ENCODE data around the gene PBX3.

PBX3 gene

GRCh38 chr9:125747053-125747764, at the start of gene PBX3:
Gene PBX3 (plus strand): TSS chr9:125747373.
- DNase-seq: peak; percentile 50

GRCh38 chr9:125699870-125700269, 47.3 kb upstream of the PBX3 start:
- no peak for DNase-seq

DNA sequence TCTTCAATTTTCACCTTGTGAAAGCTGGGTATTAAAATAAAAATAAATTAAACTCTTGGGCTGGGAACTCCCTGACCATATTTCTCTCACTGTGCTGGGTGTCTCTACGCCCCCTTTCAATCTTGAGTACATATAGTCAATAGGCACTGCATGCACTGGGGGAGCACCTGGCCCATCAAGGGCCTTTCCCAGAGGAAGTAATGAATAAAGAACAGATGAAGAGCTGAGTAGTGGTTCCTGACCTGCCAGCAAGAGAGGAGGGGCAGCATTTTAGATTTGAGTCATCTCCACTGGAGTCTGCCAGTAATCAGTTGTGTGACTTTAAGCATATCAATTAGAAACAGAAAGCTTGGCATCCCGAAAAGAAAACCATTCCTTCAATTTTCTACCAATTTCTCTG, 46.4 kb upstream of the PBX3 start:
- DNase-seq: no peak

- peak; percentile 21 for DNase-seq
Observed at GRCh38 chr9:125701351-125701750, 45.8 kb upstream of the PBX3 start.

DNA sequence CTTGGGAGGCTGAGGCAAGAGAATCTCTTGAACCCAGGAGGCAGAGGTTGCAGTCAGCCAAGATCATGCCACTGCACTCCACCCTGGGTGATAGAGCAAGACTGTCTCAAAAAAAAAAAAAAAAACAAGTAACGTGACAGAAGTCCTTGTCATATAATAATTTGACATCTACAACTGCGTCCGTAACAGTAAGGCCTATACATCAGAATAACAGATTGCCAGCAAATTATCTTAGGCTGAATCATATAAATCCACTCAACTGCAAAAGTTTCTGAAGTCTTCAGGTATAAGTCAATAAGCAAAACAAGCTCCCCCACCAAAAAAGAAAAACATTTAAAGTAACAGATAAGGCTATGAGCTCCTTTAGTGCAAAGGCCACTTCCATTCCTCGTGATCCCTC, 43.5 kb upstream of the PBX3 start:
- DNase-seq: no peak

DNA sequence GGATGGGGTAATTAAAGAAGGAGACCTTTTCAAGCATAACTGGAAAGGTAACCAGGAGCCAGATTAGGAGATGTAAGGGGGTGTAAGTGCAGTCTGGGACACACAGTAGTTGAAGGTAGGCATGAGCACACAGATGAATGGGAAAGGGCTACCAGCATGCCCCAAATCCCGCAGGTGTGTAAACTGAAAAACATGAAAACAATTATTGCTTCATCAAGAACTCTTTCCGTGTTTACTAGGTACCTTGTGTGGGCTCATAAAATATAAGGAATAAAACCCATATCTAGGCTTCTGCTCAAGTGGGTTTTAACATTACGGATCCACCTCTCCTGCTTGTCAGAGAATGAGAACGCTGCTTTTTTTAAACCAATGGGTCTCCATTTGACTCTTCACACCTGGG, 41.3 kb upstream of the PBX3 start:
- DNase-seq: no peak

DNA sequence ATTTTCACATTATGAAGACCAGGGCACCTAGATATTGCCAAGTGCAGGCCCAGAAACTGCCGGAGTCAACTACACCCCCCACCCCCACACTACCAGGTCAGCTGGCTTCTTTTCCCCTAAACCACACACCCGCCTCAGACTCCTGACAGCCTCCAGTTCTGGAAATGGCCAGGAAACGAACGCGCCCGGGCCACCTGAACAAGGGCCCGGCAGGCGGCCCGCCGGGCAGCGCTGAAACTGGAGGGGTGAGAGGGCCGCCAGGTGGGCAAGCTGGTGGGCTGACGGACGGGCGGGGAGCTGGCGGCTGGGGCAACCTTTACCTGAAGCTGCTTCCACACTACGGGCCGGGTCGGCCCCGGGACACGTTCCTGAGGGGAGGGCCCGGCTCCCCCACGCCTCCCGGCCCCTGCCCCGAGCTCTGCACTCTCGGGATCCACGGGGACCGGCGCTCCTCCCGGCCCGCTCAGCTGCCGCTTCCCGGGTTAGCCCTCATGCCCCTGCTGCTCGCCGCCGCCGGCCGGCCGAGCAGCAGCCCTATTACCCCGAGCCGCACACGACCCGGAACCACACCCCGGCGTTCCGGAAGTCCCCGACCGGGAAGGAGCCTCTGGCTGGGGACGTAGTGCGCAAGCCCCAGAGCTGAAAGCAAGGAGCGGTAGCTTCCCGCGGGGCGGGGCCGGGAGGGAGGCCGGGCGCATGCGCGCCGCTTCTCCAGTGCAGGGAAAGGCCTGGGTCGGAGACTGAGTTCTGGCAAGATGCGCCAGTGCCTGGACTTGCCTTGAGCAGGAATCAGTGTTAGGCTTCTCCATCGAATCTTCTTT, 40.3 kb upstream of the PBX3 start, which contains the start of gene MAPKAP1:
MAPKAP1 (minus strand) TSS at position 558 of the 821 bp plus-strand sequence. CDS start 34,634 bp downstream, outside the sequence.
- peak; percentile 84 for DNase-seq

DNA sequence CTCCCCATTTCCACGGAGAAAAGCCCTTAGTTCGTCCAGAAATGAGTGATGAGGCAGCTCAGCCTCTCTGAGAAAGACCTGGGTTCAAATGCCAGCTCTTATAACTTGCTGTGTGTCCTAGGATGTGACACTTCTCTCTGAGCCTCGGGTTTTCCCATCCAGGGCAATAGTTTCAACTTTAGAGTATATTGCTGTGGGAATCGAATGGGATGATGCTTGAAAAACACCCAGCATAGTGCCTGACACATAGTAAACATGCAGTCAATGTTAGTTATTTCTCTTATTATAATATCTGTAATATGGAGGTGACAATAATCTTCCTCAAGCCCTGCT, 39.7 kb upstream of the PBX3 start:
- DNase-seq: no peak

- no peak for DNase-seq
Observed at GRCh38 chr9:125726456-125727132, 20.6 kb upstream of the PBX3 start.

DNA sequence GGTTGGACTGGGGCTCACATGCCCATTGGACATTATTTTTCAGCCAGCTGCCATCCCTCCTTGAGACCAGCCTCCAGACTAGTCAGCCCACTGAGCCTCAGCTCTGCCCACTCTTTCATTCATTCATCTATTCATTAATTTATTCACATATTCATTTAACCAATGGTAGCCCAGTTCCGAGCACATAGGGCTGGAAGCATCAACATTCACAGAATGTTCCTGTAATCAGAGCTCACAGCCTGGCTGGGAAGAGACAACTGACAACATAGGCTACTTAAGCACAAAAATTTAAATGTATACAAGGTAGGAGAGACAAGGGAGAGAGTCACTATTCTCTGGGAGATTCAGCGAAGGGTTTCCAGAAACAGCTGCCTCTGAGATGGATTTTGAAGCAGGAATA, 17.0 kb upstream of the PBX3 start:
- no peak for DNase-seq

- DNase-seq: no peak
Observed at GRCh38 chr9:125732562-125732961, 14.6 kb upstream of the PBX3 start.

GRCh38 chr9:125739436-125739835, 7.7 kb upstream of the PBX3 start:
- no peak for DNase-seq

GRCh38 chr9:125742657-125743056, 4.5 kb upstream of the PBX3 start:
- DNase-seq: no peak

- DNase-seq: no peak
Observed at GRCh38 chr9:125743682-125744428, 3.3 kb upstream of the PBX3 start.

DNA sequence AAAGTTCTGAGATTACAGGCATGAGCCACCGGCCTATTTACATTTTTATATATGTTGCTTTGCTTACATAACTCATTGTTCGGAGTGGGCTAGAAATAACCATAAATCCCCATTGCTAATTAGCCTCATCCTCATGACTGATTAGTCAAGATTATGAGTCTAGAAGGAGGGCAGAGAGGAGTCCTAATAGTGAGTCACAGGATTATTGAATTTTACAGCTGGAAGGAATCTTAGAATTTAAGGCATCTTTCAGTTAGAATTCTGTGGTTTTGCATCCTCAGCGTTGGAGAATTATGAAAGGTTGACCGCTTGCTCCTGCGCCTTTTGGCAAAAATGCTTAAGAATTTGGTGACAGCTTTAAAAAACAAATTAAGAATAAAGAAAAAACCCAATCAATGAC, 2.6 kb upstream of the PBX3 start:
- DNase-seq: no peak

GRCh38 chr9:125745018-125745417, 2.2 kb upstream of the PBX3 start:
- DNase-seq: no peak

- no peak for DNase-seq
Observed at GRCh38 chr9:125745682-125746016, 1.5 kb upstream of the PBX3 start.

DNA sequence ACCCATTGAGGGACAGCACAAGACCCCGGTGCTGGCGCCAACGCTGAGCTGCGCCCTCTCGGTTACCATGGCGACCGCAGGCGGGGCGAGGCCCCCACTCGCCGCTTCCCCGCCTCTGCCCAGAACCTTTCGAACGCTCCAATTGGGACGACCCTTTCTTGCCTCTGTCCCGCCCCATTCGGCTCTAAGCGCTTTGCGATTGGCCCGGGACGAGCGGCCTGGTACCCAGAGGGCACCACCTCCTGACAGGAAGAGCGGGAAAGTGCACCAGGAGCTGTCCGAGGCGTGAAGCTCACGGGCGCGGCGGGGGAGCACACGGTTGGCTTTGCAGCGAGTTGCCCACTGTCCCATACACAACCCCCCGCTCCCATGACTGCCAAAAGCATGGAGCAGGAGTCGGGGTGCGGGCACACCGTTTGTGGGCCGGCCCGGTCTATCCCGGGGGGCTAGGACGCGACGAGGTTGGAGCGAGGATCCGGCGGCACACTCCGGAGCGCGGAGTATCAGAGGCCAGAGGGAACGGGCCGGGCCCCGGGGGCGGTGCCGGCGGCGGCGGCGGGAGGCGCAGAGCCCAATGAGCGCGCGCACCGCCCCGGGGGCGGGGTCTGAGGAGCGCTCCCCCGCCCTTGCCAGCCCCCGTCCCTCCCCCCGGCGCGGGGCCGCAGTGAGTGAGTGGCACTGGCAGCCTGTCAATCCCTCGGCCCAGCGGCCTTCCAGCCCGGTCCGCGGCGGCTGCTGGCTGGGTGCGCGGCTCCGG, 978 bp upstream of the PBX3 start:
- DNase-seq: peak; percentile 98

- DNase-seq: no peak
Observed at GRCh38 chr9:125746774-125747052, 460 bp upstream of the PBX3 start.

DNA sequence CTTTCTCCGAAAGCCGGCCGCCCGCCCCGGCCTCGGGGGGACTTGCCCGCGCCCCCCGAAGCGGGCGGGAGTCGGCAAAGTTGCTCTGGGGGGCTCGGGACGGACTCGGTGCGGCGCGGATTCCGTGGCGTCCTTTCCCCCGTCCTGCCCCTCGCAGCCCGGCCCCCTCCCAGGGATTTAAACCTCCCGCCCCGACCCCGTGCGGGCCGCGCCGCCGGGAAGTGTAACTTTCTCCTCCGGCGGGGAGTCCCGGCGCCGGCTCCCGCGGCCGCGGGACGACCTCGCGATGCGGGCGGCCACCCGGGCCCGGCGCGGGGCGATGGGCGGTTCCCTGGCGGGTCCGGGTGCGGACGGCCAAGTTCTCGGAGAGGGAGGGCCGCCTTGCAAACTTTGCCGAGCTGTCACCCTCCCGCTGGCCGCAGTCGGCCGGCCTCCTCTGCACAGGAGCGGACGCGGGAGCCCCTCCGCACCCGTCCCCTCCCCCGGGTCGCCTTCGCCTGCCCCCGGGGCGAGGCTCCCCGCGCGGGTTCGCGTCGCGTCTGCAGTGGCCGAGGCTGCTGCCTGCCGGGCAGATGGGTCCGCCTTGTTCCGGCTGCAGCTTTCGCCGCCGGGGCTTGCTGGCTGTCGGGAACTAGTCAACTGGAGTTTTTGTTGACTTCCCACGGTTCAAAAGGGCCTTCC, 732 bp downstream of the PBX3 start:
- DNase-seq: peak; percentile 55

DNA sequence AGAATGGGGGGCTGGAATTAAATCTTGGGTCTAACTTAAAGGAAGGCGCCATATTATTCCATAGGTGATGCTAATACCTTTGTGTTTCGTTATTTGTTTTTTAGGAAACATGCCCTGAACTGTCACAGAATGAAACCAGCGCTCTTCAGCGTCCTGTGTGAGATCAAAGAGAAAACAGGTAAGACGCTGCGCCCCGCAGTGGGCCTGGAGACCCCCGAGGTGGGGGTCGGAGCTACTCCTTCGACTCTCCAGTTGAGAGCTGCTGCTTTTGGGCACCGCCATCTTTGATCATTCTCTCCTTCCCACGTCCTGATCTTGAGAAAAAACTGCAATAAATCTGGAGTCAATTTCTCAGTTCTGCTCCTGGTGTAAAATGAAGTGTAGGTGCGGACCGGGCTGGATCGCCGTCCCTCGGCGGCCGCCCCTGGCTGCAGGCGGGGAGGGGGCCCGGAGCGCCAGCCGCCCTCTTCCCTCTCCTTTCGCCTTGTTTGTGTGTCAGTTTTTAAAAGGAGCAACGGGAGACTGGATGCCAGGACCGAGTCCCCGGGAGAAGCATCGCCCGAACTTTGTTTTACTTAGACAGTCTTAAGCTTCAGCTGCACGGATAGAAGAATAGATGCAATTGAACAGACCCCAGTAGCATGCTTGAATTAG, 1.4 kb downstream of the PBX3 start:
- peak; percentile 29 for DNase-seq

Measured in 8988T (cell line).